ENCODE measurements around the gene DNASE2B. TPM values are rescaled to one million over a fixed set of nuclear protein-coding genes. Genes with fewer than 3 reads are reported as not detected.

Gene DNASE2B
- total and polyA plus RNA-seq, 2 donors from 2014 or later, result not detected

GRCh38 chr1:84373436-84374141 lies 24.7 kb upstream of the DNASE2B start:
- H3K4me1 ChIP-seq (ENCODE audit: control insufficient read depth in 2 of 3, insufficient read depth in 2 of 3, low read depth in 1 of 3, low read length in 3 of 3), result no peaks in the 10 kb centered on the region
- no peak for TF ChIP-seq CTCF (IDR thresholded peaks at IDR 0.05; ENCODE audit: borderline replicate concordance, extremely low read depth, insufficient read depth)
- H3K9ac ChIP-seq (ENCODE audit: low read length in 3 of 3), result no peak overlapping the region
- no peak overlapping the region for H3K4me3 ChIP-seq (ENCODE audit: low read length in 3 of 3)
- FAIRE-seq (no peak), DNase-seq (no peak)
- H3K27me3 ChIP-seq (ENCODE audit: control insufficient read depth, insufficient read depth, low read length), result no peaks in the 10 kb centered on the region
- no peaks in the 10 kb centered on the region for H3K9me3 ChIP-seq (ENCODE audit: control insufficient read depth in 2 of 3, insufficient read depth in 1 of 3, low read length in 3 of 3)
- intact Hi-C loops (cut with DNase I), result no loop called here
- no peak overlapping the region for H3K27ac ChIP-seq (ENCODE audit: low read depth in 2 of 2, low read length in 2 of 2)
- H3K36me3 ChIP-seq (ENCODE audit: control insufficient read depth in 2 of 3, insufficient read depth in 3 of 3, low read length in 3 of 3), result no peaks in the 10 kb centered on the region

GRCh38 chr1:84374991-84375696 lies 23.1 kb upstream of the DNASE2B start:
- Histone ChIP-seq H3K27me3 (ENCODE audit: control insufficient read depth, insufficient read depth, low read length) (no peaks in the 10 kb centered on the region), H3K9me3 (ENCODE audit: control insufficient read depth in 2 of 3, insufficient read depth in 1 of 3, low read length in 3 of 3) (no peaks in the 10 kb centered on the region), H3K27ac (ENCODE audit: low read depth in 2 of 2, low read length in 2 of 2) (no peak overlapping the region), H3K4me3 (ENCODE audit: low read length in 3 of 3) (no peak overlapping the region), H3K9ac (ENCODE audit: low read length in 3 of 3) (no peak overlapping the region), H3K36me3 (ENCODE audit: control insufficient read depth in 2 of 3, insufficient read depth in 3 of 3, low read length in 3 of 3) (no peaks in the 10 kb centered on the region), H3K4me1 (ENCODE audit: control insufficient read depth in 2 of 3, insufficient read depth in 2 of 3, low read depth in 1 of 3, low read length in 3 of 3) (no peaks in the 10 kb centered on the region)
- intact Hi-C loops (cut with DNase I), result no loop called here
- TF ChIP-seq CTCF (IDR thresholded peaks at IDR 0.05; ENCODE audit: borderline replicate concordance, extremely low read depth, insufficient read depth), result no peak
- no peak for FAIRE-seq
- no peak for DNase-seq

- no peaks in the 10 kb centered on the region for H3K9me3 ChIP-seq (ENCODE audit: control insufficient read depth in 2 of 3, insufficient read depth in 1 of 3, low read length in 3 of 3)
- no peak overlapping the region for H3K4me3 ChIP-seq (ENCODE audit: low read length in 3 of 3)
- no peaks in the 10 kb centered on the region for H3K27me3 ChIP-seq (ENCODE audit: control insufficient read depth, insufficient read depth, low read length)
- H3K27ac ChIP-seq (ENCODE audit: low read depth in 2 of 2, low read length in 2 of 2), result no peak overlapping the region
- no peaks in the 10 kb centered on the region for H3K36me3 ChIP-seq (ENCODE audit: control insufficient read depth in 2 of 3, insufficient read depth in 3 of 3, low read length in 3 of 3)
- no peak overlapping the region for H3K9ac ChIP-seq (ENCODE audit: low read length in 3 of 3)
- intact Hi-C loops (cut with DNase I), result no loop called here
- no peak for DNase-seq
- no peaks in the 10 kb centered on the region for H3K4me1 ChIP-seq (ENCODE audit: control insufficient read depth in 2 of 3, insufficient read depth in 2 of 3, low read depth in 1 of 3, low read length in 3 of 3)
- no peak for TF ChIP-seq CTCF (IDR thresholded peaks at IDR 0.05; ENCODE audit: borderline replicate concordance, extremely low read depth, insufficient read depth)
- FAIRE-seq, result no peak
Measured at GRCh38 chr1:84376000-84376910, 22.0 kb upstream of the DNASE2B start.
